ENCODE data around the gene TNNT3. TPM values are rescaled to one million over a fixed set of nuclear protein-coding genes. Genes with fewer than 3 reads are reported as not detected.

The TNNT3 gene
- total RNA-seq, 1 experiment from 2014 or later, result not detected

DNA sequence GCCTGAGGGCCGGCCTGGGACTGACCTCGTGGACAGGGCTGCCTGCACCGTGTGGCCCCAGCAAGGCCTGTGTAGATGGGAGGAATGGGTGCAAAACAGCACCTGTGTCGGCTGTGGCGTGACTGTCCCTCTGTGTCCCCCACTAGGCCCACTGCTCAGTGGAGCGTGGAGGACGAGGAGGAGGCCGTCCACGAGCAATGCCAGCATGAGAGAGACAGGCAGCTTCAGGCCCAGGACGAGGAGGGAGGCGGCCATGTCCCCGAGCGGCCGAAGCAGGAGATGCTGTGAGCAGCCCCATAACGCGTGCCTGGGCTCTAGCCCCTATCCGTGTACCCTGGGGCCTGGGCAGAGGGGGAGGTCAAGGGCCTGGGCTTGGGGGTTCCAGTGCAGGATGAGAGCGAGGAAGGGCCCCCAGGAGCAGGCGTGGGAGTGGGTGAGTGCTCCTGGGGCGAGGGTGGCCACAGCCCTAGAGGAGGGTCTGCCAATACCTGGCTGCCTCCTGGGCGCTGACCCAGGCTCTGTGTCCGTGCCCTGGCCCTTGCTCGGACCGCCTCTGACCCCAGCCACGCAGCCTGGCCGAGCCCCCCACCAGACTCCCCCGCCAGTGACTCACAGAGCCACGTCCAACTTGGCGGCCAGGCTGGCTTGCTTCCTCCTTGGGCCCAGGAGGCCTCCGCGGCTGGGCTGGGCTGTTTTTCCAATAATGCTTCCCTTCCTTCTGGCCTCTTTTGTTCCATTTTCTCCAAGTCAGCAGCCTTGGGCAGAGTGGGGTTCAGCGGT lies 39.4 kb upstream of the TNNT3 start:
- Histone ChIP-seq H3K4me3 (no peak overlapping the region), H3K36me3 (ENCODE audit: low read depth) (no peaks in the 10 kb centered on the region), H3K4me2 (no peak overlapping the region), H3K79me2 (ENCODE audit: low read depth) (no peaks in the 10 kb centered on the region), H3K27me3 (ENCODE audit: insufficient read depth, low read depth) (peaks cover 5% of the 10 kb centered on the region; the same call in 1 of the 2 replicates), H2AFZ (no peak overlapping the region), H3K9me2 (ENCODE audit: insufficient read depth) (no peaks in the 10 kb centered on the region), H3K9me3 (ENCODE audit: insufficient read depth, low read depth) (no peaks in the 10 kb centered on the region), H4K20me1 (ENCODE audit: insufficient read depth) (no peaks in the 10 kb centered on the region), H3K27ac (no peak overlapping the region), H3F3A (ENCODE audit: insufficient read depth, low read depth) (no peaks in the 10 kb centered on the region), H3K4me1 (replicated peaks; ENCODE audit: insufficient read depth) (no peaks in the 10 kb centered on the region)
- no TSS peak for BruUV-seq (replicated peaks)
- CTCF ChIA-PET, result no interaction called here
- no peak for TF ChIP-seq EZH2 (IDR thresholded peaks at IDR 0.05; ENCODE audit: low read depth)
- TF ChIP-seq, protein P1, sequence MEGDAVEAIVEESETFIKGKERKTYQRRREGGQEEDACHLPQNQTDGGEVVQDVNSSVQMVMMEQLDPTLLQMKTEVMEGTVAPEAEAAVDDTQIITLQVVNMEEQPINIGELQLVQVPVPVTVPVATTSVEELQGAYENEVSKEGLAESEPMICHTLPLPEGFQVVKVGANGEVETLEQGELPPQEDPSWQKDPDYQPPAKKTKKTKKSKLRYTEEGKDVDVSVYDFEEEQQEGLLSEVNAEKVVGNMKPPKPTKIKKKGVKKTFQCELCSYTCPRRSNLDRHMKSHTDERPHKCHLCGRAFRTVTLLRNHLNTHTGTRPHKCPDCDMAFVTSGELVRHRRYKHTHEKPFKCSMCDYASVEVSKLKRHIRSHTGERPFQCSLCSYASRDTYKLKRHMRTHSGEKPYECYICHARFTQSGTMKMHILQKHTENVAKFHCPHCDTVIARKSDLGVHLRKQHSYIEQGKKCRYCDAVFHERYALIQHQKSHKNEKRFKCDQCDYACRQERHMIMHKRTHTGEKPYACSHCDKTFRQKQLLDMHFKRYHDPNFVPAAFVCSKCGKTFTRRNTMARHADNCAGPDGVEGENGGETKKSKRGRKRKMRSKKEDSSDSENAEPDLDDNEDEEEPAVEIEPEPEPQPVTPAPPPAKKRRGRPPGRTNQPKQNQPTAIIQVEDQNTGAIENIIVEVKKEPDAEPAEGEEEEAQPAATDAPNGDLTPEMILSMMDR (conservative IDR thresholded peaks at IDR 0.05), result no peak
- intact Hi-C loops (cut with micrococcal nuclease; ENCODE audit: unreplicated experiment), result loop anchor here (5.0 kb wide), 1 partner anchor 188 kb away; no protein-coding TSS in a partner anchor
- DNase-seq, result no peak
- POLR2A ChIA-PET (ENCODE audit: unreplicated experiment), result no interaction called here

DNA sequence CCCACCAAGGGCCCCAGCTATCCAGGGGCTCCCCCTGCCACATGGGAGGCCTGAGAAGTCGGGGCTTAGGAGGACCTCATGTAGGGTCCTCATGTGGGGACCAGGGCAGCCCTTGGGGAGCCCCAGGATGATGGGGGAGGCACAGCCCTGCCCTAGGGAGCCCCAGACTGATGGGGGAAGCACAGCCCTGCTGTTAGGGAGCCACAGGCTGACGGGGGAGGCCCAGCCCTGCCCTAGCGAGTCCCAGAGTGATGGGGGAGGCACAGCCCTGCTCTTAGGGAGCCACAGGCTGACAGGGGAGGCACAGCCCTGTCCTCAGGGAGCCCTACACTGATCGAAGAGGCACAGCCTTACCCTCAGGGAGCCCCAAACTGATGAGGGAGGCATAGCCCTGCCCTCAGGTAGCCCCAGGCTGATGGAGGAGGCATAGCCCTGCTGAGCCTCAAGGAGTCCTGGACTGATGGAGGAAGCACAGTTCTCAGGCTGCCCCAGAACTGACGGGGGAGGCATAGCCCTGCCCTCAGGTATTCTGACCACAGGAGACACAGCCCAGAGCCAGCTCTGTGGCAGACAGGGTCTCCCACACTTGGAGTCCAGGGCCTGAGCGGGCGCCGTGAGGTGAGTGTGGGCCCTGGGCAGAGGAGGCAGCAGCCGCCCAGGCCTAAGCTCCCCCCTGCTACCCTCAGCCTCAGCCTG lies 38.6 kb upstream of the TNNT3 start:
- DNase-seq, result no peak
- H3K27ac ChIP-seq, result no peak overlapping the region
- peaks cover 11% of the 10 kb centered on the region; the same call in 1 of the 2 replicates for H3K27me3 ChIP-seq (ENCODE audit: insufficient read depth, low read depth)
- H3K36me3 ChIP-seq (ENCODE audit: low read depth), result no peaks in the 10 kb centered on the region
- BruUV-seq (replicated peaks), result no TSS peak
- no peaks in the 10 kb centered on the region for H3K9me2 ChIP-seq (ENCODE audit: insufficient read depth)
- no peaks in the 10 kb centered on the region for H4K20me1 ChIP-seq (ENCODE audit: insufficient read depth)
- no peak overlapping the region for H3K4me2 ChIP-seq
- ChIA-PET POLR2A (ENCODE audit: unreplicated experiment) (no interaction called here), CTCF (interaction anchor here (0.7 to 1.2 kb wide), 2 partner anchors 269 to 286 kb away, joined by 3 to 7 read pairs; no protein-coding TSS in a partner anchor)
- no peaks in the 10 kb centered on the region for H3K9me3 ChIP-seq (ENCODE audit: insufficient read depth, low read depth)
- no peak overlapping the region for H2AFZ ChIP-seq
- no peak overlapping the region for H3K4me3 ChIP-seq
- no peaks in the 10 kb centered on the region for H3F3A ChIP-seq (ENCODE audit: insufficient read depth, low read depth)
- H3K79me2 ChIP-seq (ENCODE audit: low read depth), result no peaks in the 10 kb centered on the region
- intact Hi-C loops (cut with micrococcal nuclease; ENCODE audit: unreplicated experiment), result no loop called here
- no peaks in the 10 kb centered on the region for H3K4me1 ChIP-seq (replicated peaks; ENCODE audit: insufficient read depth)
- TF ChIP-seq, protein P1 (conservative IDR thresholded peaks at IDR 0.05), result no peak
- TF ChIP-seq EZH2 (IDR thresholded peaks at IDR 0.05; ENCODE audit: low read depth), result no peak

DNA sequence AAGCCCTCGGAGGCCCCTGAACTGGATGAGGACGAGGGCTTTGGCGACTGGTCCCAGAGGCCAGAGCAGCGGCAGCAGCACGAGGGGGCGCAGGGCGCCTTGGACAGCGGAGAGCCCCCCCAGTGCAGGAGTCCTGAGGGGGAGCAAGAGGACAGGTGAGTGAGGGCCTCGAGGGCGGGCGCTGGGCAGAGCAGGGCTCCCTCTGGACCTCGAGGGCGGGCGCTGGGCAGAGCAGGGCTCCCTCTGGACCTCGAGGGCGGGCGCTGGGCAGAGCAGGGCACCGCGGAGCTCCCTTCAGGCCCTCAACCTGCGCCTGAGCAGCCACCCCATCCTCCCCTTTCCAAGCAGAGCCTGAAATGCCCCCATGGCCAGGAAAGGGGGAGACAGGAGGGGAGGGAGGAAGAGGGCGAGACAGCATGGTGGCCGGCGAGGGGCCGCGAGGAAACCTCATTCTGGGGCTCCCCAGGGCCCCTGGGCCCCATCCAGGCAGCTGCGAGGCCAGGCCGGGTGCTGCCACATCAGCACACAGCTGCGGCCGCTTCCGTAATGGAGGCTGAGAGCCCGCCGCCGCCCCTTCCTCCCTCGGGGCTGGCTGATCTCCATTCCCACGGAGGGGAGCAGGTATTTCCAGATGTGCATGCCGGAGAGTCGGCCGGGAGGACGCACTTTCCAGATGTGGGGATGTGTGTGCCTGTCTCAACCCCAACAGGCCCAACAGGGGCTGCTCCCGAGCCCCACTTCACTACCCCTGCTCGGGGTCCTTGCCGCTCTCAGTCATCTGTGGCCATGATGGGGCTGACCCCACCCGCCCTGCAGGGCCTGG lies 37.9 kb upstream of the TNNT3 start:
- ChIA-PET CTCF (interaction anchor here (0.5 to 1.7 kb wide), 5 partner anchors 97 to 287 kb away, joined by 3 to 8 read pairs (median 6); no protein-coding TSS in a partner anchor), POLR2A (ENCODE audit: unreplicated experiment) (interaction anchor here (0.6 kb wide), 1 partner anchor 269 kb away, joined by 3 read pairs; no protein-coding TSS in a partner anchor)
- no peak overlapping the region for H3K27ac ChIP-seq
- DNase-seq, result no peak
- intact Hi-C loops (cut with micrococcal nuclease; ENCODE audit: unreplicated experiment), result loop anchor here (2.0 kb wide), 2 partner anchors 45 to 269 kb away; no protein-coding TSS in a partner anchor
- no peaks in the 10 kb centered on the region for H3K36me3 ChIP-seq (ENCODE audit: low read depth)
- no peaks in the 10 kb centered on the region for H3K79me2 ChIP-seq (ENCODE audit: low read depth)
- H3K27me3 ChIP-seq (ENCODE audit: insufficient read depth, low read depth), result peaks cover 15% of the 10 kb centered on the region; the same call in 1 of the 2 replicates
- TF ChIP-seq EZH2 (IDR thresholded peaks at IDR 0.05; ENCODE audit: low read depth), result no peak
- TF ChIP-seq, protein P1 (conservative IDR thresholded peaks at IDR 0.05), result no peak
- no peaks in the 10 kb centered on the region for H3F3A ChIP-seq (ENCODE audit: insufficient read depth, low read depth)
- no TSS peak for BruUV-seq (replicated peaks)
- no peak overlapping the region for H2AFZ ChIP-seq
- no peak overlapping the region for H3K4me2 ChIP-seq
- no peak overlapping the region for H3K4me3 ChIP-seq
- H3K9me3 ChIP-seq (ENCODE audit: insufficient read depth, low read depth), result no peaks in the 10 kb centered on the region
- H3K4me1 ChIP-seq (replicated peaks; ENCODE audit: insufficient read depth), result no peaks in the 10 kb centered on the region
- H4K20me1 ChIP-seq (ENCODE audit: insufficient read depth), result no peaks in the 10 kb centered on the region
- no peaks in the 10 kb centered on the region for H3K9me2 ChIP-seq (ENCODE audit: insufficient read depth)
